PC-9 (cell line): ENCODE results near the gene AOPEP.

Experiments used
- EZH2 ChIP-seq: fragments of 200-600 bp; sonication (generic); IDR thresholded peaks from 2 replicates; pipeline ENCODE4 v1.8.0; 2017; ENCODE audit warnings: antibody characterized with exemption, low read depth
- TF ChIP-seq, protein P1 (sequence below): fragments of 200-600 bp; sonication (generic); conservative IDR thresholded peaks from 2 replicates; pipeline ENCODE4 v1.6.1; 2017; ENCODE audit warnings: mixed run types, antibody characterized with exemption, mild to moderate bottlenecking, moderate library complexity

DNA sequence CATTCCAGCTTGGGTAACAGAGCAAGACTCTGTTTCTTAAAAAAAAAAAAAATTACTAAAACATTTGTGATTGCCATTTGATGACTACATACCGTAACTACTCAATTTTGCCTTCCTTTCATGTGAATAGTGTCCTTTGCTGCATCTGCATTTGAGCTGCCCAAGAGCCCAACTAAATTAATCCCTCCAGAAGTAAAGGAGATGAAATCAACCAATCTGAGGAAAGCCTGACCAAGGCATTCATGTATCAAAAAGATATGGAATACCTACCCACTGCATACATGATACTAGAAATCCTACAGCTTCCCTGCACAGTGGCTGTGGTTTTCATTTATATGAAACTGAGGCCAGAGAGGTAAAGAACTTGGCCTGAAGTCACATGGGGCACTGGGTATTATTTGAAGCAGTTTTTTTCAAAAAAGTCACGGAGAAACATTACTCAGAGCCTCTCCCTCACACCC is 177.5 kb downstream of the AOPEP start:
- TF ChIP-seq, protein P1, sequence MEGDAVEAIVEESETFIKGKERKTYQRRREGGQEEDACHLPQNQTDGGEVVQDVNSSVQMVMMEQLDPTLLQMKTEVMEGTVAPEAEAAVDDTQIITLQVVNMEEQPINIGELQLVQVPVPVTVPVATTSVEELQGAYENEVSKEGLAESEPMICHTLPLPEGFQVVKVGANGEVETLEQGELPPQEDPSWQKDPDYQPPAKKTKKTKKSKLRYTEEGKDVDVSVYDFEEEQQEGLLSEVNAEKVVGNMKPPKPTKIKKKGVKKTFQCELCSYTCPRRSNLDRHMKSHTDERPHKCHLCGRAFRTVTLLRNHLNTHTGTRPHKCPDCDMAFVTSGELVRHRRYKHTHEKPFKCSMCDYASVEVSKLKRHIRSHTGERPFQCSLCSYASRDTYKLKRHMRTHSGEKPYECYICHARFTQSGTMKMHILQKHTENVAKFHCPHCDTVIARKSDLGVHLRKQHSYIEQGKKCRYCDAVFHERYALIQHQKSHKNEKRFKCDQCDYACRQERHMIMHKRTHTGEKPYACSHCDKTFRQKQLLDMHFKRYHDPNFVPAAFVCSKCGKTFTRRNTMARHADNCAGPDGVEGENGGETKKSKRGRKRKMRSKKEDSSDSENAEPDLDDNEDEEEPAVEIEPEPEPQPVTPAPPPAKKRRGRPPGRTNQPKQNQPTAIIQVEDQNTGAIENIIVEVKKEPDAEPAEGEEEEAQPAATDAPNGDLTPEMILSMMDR = no peak
- no peak for TF ChIP-seq EZH2
